Body of pancreas (tissue), 4 donors: ENCODE measurements around the gene DAB2IP.

ENCODE experiments used
- POLR2A ChIP-seq, 3 donors: fragments of 450-650 bp; IDR thresholded peaks; one replicate each; pipeline ENCODE4 v1.6.1; 2016; ENCODE audit warnings: antibody characterized with exemption in 3 of 3, mild to moderate bottlenecking in 2 of 3
- TF ChIP-seq, protein P1 (sequence below), 7 experiments: fragments of 450-650 bp in 4 of 7; fragments of 200-600 bp in 3 of 7; sonication (generic) in 3 of 7; IDR thresholded peaks; one replicate each; pipeline ENCODE4 v1.5.1; 2016 to 2019; ENCODE audit warnings: antibody characterized with exemption in 7 of 7

DNA sequence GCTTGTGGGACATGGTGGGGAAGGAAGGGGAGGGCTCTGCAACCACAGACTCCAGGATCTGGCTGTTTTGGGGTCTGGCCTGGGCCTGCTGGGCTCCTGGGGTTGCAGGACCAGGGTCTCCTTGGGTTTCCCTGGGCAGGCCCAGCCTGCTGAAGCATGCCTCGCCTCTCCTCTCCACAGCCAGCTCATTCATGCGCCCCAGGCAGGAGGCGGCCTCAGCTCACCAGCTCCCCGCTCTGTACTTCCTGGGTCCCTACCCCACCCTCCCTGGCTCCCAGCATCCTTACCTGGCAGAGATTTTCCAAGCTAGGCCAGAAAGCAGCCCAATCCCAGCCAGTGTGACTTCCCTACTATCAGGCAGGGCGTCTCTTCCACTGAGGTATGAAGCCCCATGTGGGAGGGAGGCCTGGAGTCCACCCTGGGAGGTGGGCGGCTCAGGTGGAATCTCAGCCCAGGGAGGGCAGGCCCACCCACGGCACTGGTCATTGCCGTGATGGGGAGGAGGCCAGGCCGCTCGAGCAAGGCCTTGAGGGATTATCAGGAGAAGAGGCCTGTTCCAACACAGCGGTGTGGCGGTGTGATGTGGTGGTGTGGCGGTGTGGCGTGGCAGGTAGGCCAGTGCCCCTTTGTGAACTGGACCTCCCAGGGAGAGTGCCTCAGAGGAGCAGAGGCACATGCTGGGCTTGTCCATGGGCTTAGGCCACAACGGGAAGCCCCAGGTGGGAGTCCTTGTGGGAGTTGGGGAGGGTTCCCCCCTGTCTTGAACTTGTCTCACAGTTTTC is 103.4 kb downstream of the DAB2IP start:
- TF ChIP-seq, protein P1, sequence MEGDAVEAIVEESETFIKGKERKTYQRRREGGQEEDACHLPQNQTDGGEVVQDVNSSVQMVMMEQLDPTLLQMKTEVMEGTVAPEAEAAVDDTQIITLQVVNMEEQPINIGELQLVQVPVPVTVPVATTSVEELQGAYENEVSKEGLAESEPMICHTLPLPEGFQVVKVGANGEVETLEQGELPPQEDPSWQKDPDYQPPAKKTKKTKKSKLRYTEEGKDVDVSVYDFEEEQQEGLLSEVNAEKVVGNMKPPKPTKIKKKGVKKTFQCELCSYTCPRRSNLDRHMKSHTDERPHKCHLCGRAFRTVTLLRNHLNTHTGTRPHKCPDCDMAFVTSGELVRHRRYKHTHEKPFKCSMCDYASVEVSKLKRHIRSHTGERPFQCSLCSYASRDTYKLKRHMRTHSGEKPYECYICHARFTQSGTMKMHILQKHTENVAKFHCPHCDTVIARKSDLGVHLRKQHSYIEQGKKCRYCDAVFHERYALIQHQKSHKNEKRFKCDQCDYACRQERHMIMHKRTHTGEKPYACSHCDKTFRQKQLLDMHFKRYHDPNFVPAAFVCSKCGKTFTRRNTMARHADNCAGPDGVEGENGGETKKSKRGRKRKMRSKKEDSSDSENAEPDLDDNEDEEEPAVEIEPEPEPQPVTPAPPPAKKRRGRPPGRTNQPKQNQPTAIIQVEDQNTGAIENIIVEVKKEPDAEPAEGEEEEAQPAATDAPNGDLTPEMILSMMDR (IDR thresholded peaks at IDR 0.05): no peak
- TF ChIP-seq POLR2A (IDR thresholded peaks at IDR 0.05): no peak
